Bronchial epithelial cell (primary cell): ENCODE data around the gene SLC1A4. TPM values are rescaled to one million over a fixed set of nuclear protein-coding genes. Genes with fewer than 3 reads are reported as not detected.
"Not testable (repeated sequence)": the region's sequence is repeated elsewhere in the genome, so short reads cannot be mapped to it uniquely, and the experiment has no call there.

ENCODE experiments used
- DNase-seq: peaks from one replicate; pipeline ENCODE4 v3.0.0-alpha.2; 2010; ENCODE audit warnings: low read depth
- FAIRE-seq: peaks from 2 replicates; lab custom pipeline; 2011; peaks lifted over from hg19 to GRCh38; lab: Jason Lieb, UNC
- H3K27me3 ChIP-seq: 2 replicates; pipeline ENCODE4 v1.5.1; 2011; ENCODE audit warnings: low read length; ENCODE audit not compliant: control insufficient read depth, insufficient read depth
- H3K36me3 ChIP-seq: 2 replicates; pipeline ENCODE4 v1.5.1; 2011; ENCODE audit warnings: low read length; ENCODE audit not compliant: control insufficient read depth, insufficient read depth
- H3K4me3 ChIP-seq: 2 replicates; pipeline ENCODE4 v1.5.1; 2011; ENCODE audit warnings: mild to moderate bottlenecking, low read depth, low read length, control low read depth
- total RNA-seq: library from RNA; depleted of rRNA; stranded (reverse); fragments of >200 nt; gene quantifications from 2 replicates; pipeline ENCODE4 v1.2.1, GENCODE V29; 2014
- TF ChIP-seq, protein P1 (sequence below): IDR thresholded peaks from 2 replicates; pipeline ENCODE4 v1.5.1; 2011; ENCODE audit warnings: mild to moderate bottlenecking, moderate library complexity, low read length, control low read depth, inconsistent platforms; ENCODE audit not compliant: insufficient read depth, severe bottlenecking

SLC1A4 gene
- total RNA-seq, 1 donor from 2014 or later: 26.3 TPM

DNA sequence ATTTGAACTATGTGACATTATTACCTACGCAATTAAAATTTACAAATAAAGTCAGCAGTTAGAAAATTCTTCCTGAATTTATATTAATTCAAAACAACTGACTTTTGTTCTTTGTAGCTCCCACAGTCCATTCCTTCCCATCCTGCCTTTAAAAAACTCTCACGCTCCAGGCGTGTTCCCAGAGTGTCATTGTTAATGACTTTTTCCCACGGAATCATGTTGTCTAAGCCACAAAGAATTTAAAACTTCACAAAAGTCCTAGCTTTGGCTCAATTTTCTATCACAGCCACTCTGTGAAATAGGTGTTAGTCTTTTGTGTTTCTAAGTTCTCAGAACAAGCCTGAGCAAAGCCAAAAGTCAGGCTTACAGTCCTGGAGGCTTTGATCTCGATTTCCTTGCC lies 26.5 kb downstream of the SLC1A4 start:
- Histone ChIP-seq H3K27me3 (no peaks in the 10 kb centered on the region), H3K36me3 (peaks cover 11% of the 10 kb centered on the region), H3K4me3 (no peak overlapping the region)
- TF ChIP-seq, protein P1, sequence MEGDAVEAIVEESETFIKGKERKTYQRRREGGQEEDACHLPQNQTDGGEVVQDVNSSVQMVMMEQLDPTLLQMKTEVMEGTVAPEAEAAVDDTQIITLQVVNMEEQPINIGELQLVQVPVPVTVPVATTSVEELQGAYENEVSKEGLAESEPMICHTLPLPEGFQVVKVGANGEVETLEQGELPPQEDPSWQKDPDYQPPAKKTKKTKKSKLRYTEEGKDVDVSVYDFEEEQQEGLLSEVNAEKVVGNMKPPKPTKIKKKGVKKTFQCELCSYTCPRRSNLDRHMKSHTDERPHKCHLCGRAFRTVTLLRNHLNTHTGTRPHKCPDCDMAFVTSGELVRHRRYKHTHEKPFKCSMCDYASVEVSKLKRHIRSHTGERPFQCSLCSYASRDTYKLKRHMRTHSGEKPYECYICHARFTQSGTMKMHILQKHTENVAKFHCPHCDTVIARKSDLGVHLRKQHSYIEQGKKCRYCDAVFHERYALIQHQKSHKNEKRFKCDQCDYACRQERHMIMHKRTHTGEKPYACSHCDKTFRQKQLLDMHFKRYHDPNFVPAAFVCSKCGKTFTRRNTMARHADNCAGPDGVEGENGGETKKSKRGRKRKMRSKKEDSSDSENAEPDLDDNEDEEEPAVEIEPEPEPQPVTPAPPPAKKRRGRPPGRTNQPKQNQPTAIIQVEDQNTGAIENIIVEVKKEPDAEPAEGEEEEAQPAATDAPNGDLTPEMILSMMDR: no peak
- FAIRE-seq (no peak), DNase-seq (no peak)

DNA sequence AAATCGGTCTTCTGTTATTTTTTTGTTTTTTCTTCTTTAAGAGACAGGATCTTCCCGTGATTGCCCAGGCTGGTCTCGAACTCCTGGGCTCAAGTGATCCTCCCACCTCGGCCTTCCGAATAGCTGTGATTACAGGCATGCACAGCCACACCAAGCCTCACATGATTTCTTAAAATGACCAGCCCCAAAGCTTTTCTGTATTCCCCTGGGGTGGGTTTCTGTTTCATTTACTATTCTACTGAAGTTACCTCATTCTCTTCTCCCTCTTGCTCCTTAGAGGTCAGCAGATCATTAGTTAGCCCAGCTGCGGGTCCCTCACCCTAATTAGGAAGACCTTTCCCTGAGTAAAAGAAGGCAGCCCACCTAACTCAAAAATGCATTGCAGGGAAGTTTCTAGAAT lies 27.6 kb downstream of the SLC1A4 start:
- TF ChIP-seq, protein P1: no peak
- peaks cover 13% of the 10 kb centered on the region for H3K36me3 ChIP-seq
- FAIRE-seq (no peak), DNase-seq (no peak)
- H3K27me3 ChIP-seq: no peaks in the 10 kb centered on the region
- no peak overlapping the region for H3K4me3 ChIP-seq

DNA sequence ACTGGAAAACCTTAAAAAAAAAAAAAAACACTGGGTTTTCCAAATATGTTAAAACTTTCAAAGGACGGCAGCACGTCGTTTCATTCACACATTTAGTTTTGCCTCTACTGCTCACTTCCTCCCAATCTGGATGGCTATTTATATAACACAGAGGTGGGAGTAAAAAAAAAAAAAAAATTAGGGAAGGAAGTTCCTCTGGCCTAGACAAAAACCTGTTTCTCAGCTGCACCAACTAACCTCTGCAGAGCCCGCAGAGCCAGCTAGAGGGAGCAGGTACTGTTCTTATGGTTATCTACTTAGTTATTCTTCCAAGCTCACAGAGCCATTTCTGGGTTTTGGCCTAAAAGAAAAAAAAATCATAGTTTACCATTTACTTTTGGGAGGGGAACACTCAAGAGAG lies 28.1 kb downstream of the SLC1A4 start:
- H3K4me3 ChIP-seq: no peak overlapping the region
- TF ChIP-seq, protein P1: peak; percentile 25
- peaks cover 13% of the 10 kb centered on the region for H3K36me3 ChIP-seq
- no peak for FAIRE-seq
- DNase-seq: no peak
- H3K27me3 ChIP-seq: no peaks in the 10 kb centered on the region

DNA sequence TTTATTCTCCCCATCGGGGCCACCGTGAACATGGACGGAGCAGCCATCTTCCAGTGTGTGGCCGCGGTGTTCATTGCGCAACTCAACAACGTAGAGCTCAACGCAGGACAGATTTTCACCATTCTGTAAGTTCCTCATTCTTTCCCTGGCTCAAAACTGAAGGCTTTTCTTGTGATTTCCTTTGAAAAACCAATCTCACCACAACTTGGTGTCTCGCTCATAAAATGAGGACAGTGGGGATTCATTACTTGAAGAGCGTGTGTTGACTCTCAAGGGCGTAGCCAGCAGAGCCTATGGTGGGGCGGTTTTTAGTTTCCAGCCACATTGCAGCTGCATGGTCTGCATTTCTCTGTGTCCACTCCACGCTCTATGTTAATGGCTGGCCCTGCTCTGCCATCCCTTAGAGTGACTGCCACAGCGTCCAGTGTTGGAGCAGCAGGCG lies 29.0 kb downstream of the SLC1A4 start:
- no peak for FAIRE-seq
- H3K36me3 ChIP-seq: peaks cover 13% of the 10 kb centered on the region
- TF ChIP-seq, protein P1: no peak
- H3K27me3 ChIP-seq: no peaks in the 10 kb centered on the region
- DNase-seq: no peak
- no peak overlapping the region for H3K4me3 ChIP-seq

DNA sequence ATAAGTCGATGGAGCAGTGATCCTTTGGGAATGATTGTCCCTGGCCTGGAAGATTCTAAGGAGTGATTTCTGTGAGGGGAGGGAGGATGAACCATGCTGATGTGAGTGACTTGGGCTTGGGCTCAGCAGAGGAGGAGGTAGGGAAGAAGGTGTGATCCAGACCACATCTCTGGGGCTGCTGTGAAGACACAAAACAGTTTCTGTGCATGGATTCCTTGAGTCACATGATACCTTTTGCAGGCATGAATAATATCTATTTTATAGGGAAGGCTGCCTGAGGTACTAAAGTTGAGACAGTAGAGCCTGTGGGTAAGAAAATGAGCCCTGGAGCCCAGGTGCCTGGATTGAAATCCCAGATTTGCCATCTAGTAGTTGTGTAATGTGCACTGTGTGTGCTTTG lies 29.8 kb downstream of the SLC1A4 start:
- FAIRE-seq (no peak), DNase-seq (no peak)
- TF ChIP-seq, protein P1: no peak
- Histone ChIP-seq H3K4me3 (no peak overlapping the region), H3K36me3 (peaks cover 11% of the 10 kb centered on the region), H3K27me3 (no peaks in the 10 kb centered on the region)

DNA sequence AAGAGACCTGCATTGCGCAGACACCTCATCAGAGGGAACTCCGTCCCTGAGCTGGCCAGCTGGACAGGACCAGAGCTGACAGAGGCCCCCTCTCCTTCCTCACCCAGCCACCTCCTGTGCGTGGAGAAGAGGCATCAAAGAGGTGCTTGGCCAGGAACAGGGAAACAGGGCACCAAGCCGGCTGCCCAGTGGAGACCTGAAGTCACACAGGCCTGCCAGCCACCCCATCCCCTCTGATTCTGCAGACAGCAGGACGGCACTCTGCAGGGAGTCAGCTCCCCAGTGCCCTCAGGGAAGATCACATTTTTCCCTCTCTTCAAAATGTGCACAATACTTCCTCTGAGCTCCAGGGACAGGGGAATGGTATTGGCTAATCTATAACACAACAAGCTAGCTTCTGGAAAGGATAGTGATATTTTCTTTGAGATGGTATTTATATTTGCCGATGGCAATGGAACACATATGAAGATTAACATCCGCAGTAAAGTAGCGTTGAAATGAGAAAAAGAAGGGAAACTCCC lies 30.5 kb downstream of the SLC1A4 start:
- H3K36me3 ChIP-seq: peaks cover 11% of the 10 kb centered on the region
- TF ChIP-seq, protein P1: no peak
- no peaks in the 10 kb centered on the region for H3K27me3 ChIP-seq
- FAIRE-seq (no peak), DNase-seq (no peak)
- H3K4me3 ChIP-seq: no peak overlapping the region

DNA sequence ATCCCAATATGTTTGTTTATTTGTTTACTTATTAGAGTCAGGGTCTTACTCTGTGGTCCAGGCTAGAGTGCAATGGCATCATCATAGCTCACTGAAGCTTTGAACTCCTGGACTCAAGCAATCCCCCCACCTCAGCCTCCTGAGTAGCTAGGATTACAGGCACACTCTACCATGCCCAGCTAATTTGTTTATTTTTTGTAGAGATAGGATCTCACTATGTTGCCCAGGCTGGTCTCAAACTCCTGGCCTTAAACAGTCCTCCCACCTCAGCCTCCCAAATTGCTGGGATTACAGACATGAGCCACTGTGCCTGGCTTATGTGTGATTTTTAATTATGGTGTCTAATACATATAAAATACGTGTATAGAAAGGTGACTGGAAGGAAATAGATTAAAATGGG lies 31.1 kb downstream of the SLC1A4 start:
- H3K4me3 ChIP-seq, DNase-seq, FAIRE-seq, H3K27me3 ChIP-seq: not testable (repeated sequence)
- peaks cover 11% of the 10 kb centered on the region for H3K36me3 ChIP-seq
